GM18873 (cell line): Measurements from ENCODE around the gene BLOC1S4.
"Not testable (repeated sequence)": the region's sequence is repeated elsewhere in the genome, so short reads cannot be mapped to it uniquely, and the experiment has no call there.

ENCODE experiments used
- ATAC-seq: cut with Tn5 transposase; IDR thresholded peaks from one replicate; pipeline ENCODE4 v1.9.1; 2021; ENCODE audit warnings: mild to moderate bottlenecking, moderate library complexity, moderate number of reproducible peaks; ENCODE audit not compliant: unreplicated experiment, low FRiP score

Gene BLOC1S4

GRCh38 chr4:6734165-6734786 lies 18.3 kb downstream of the BLOC1S4 start:
- no peak for ATAC-seq

GRCh38 chr4:6739920-6740319 lies 23.9 kb downstream of the BLOC1S4 start:
- no peak for ATAC-seq

GRCh38 chr4:6740347-6740746 lies 24.4 kb downstream of the BLOC1S4 start:
- ATAC-seq = no peak

- ATAC-seq = no peak
Measured at GRCh38 chr4:6742507-6742906, 26.5 kb downstream of the BLOC1S4 start.

GRCh38 chr4:6742989-6743388 lies 27.0 kb downstream of the BLOC1S4 start:
- ATAC-seq = no peak

GRCh38 chr4:6746721-6747293 lies 30.8 kb downstream of the BLOC1S4 start:
- no peak for ATAC-seq

GRCh38 chr4:6747294-6748051 lies 31.5 kb downstream of the BLOC1S4 start:
- no peak for ATAC-seq

- no peak for ATAC-seq
Measured at GRCh38 chr4:6748286-6748685, 32.3 kb downstream of the BLOC1S4 start.

GRCh38 chr4:6749340-6750171 lies 33.6 kb downstream of the BLOC1S4 start:
- no peak for ATAC-seq

GRCh38 chr4:6750286-6751221 lies 34.6 kb downstream of the BLOC1S4 start:
- ATAC-seq = no peak

GRCh38 chr4:6751611-6752485 lies 35.9 kb downstream of the BLOC1S4 start:
- ATAC-seq = no peak

- no peak for ATAC-seq
Measured at GRCh38 chr4:6752486-6752829, 36.5 kb downstream of the BLOC1S4 start.

- ATAC-seq = no peak
Measured at GRCh38 chr4:6753103-6753560, 37.2 kb downstream of the BLOC1S4 start.

- no peak for ATAC-seq
Measured at GRCh38 chr4:6753891-6754290, 37.9 kb downstream of the BLOC1S4 start.

- ATAC-seq = no peak
Measured at GRCh38 chr4:6754481-6755087, 38.6 kb downstream of the BLOC1S4 start.

GRCh38 chr4:6755088-6755753 lies 39.2 kb downstream of the BLOC1S4 start:
- no peak for ATAC-seq

GRCh38 chr4:6756345-6756744 lies 40.4 kb downstream of the BLOC1S4 start:
- not testable (repeated sequence) for ATAC-seq

- no peak for ATAC-seq
Measured at GRCh38 chr4:6758728-6759127, 42.8 kb downstream of the BLOC1S4 start.
